Thymus (tissue), 14 donors: ENCODE results near the gene GCN1. TPM values are rescaled to one million over a fixed set of nuclear protein-coding genes. Genes with fewer than 3 reads are reported as not detected.
A peak's percentile ranks its signal among the peaks of the same experiment; 100 is the strongest.

Experiments
- DNase-seq, 9 donors: peaks; one replicate each; pipeline ENCODE4 v3.0.0-alpha.2; 2013; ENCODE audit warnings: low spot score in 9 of 9, low read depth in 6 of 9, missing footprints in 1 of 9
- H3K27ac ChIP-seq, 2 donors: one replicate each; pipeline ENCODE4 v1.5.1; 2013; ENCODE audit warnings: control low read depth in 1 of 2, low read depth in 1 of 2, low read length in 1 of 2, mild to moderate bottlenecking in 1 of 2, moderate library complexity in 1 of 2
- H3K27me3 ChIP-seq, 2 donors: one replicate each; pipeline ENCODE4 v1.5.1; 2013; ENCODE audit warnings: low read length in 1 of 2; ENCODE audit not compliant: control insufficient read depth in 2 of 2, insufficient read depth in 1 of 2
- H3K36me3 ChIP-seq, 2 donors: one replicate each; pipeline ENCODE4 v1.5.1; 2013; ENCODE audit warnings: low read length in 1 of 2, mild to moderate bottlenecking in 1 of 2, moderate library complexity in 1 of 2; ENCODE audit not compliant: control insufficient read depth in 2 of 2, insufficient read depth in 2 of 2
- H3K4me1 ChIP-seq, 2 donors: one replicate each; pipeline ENCODE4 v1.5.1; 2013; ENCODE audit warnings: low read length in 2 of 2; ENCODE audit not compliant: control insufficient read depth in 2 of 2, insufficient read depth in 2 of 2
- H3K4me3 ChIP-seq, 2 donors: one replicate each; pipeline ENCODE4 v1.5.1; 2013; ENCODE audit warnings: low read length in 2 of 2, control low read depth in 1 of 2, mild to moderate bottlenecking in 1 of 2
- H3K9me3 ChIP-seq, 2 donors: one replicate each; pipeline ENCODE4 v1.5.1; 2013; ENCODE audit warnings: low read length in 1 of 2, mild to moderate bottlenecking in 1 of 2; ENCODE audit not compliant: control insufficient read depth in 2 of 2, insufficient read depth in 1 of 2
- WGBS: extraction: QIAGEN DNeasy Blood & Tissue Kit; methylation state at CpG from one replicate; pipeline ENCODE4 v1.1.7; 2013; 5-methylcytosine and 5-hydroxymethylcytosine counted together
- long read RNA-seq, 10 donors: transcript quantifications; one replicate each; lab custom pipeline, GENCODE V29; 2026
- polyA plus RNA-seq: library from polyadenylated mRNA; stranded (reverse); fragments of 200-250 nt; gene quantifications from one replicate; pipeline ENCODE4 v1.2.3, GENCODE V29; 2013
- total RNA-seq: library from RNA; stranded (reverse); fragments of 120-200 nt; gene quantifications from one replicate; pipeline ENCODE4 v1.2.4, GENCODE V29; 2013
- donor health status: healthy.

GCN1 gene
- total RNA-seq (34.5 TPM), polyA plus RNA-seq (22.4 TPM)
- long read RNA-seq, donor 1 = 0 reads
- long read RNA-seq, donor 2 = 0 reads
- long read RNA-seq, donor 3 = 0 reads
- long read RNA-seq, donor 4 = 0 reads
- long read RNA-seq, donor 5, partial matches to known transcripts = 0 of 1 reads
- long read RNA-seq, donor 5, other reads (novel, unspliced or antisense) = 0 of 1 reads
- long read RNA-seq, donor 6, full-length matches to known transcripts = 1 of 8 reads
- long read RNA-seq, donor 6, partial matches to known transcripts = 7 of 8 reads
- long read RNA-seq, donor 6, other reads (novel, unspliced or antisense) = 0 of 8 reads
- long read RNA-seq, donor 7, partial matches to known transcripts = 0 of 2 reads
- long read RNA-seq, donor 7, other reads (novel, unspliced or antisense) = 0 of 2 reads
- long read RNA-seq, donor 8 = 0 reads
- long read RNA-seq, donor 9, full-length matches to known transcripts = 1 of 1 reads
- long read RNA-seq, donor 9, partial matches to known transcripts = 0 of 1 reads
- long read RNA-seq, donor 9, other reads (novel, unspliced or antisense) = 0 of 1 reads
- long read RNA-seq, donor 10 = 0 reads

GRCh38 chr12:120194534-120195395 is at the start of gene GCN1:
GCN1 (minus strand) TSS chr12:120194715; CDS start chr12:120194697, 18 bp downstream.
- Histone ChIP-seq H3K4me1 (peaks cover 21 to 39% of the 10 kb centered on the region in 2 donors), H3K27me3 (no peaks in the 10 kb centered on the region), H3K9me3 (no peaks in the 10 kb centered on the region), H3K4me3 (peak within 1 kb of the TSS; percentile 55 to 97), H3K27ac (peak within 1 kb of the TSS; percentile 81 to 82), H3K36me3 (peaks cover 44 to 61% of the 10 kb centered on the region in 2 donors)
- DNase-seq = peak; percentile 45 to 90 (median 75)
- 5% methylated on average over 62 of the region's 62 CpGs for whole genome bisulfite sequencing

- DNase-seq = no peak
- WGBS = 83% methylated on average over 8 of the region's 8 CpGs
- H3K4me1 ChIP-seq = peaks cover under 1 to 31% of the 10 kb centered on the region in 2 donors
Measured at GRCh38 chr12:120242971-120243699, 48.6 kb upstream of the GCN1 start.

GRCh38 chr12:120242275-120242799 is 47.8 kb upstream of the GCN1 start:
- Histone ChIP-seq H3K4me3 (no peak overlapping the region), H3K27ac (peak overlapping the region; percentile 46 to 67), H3K27me3 (no peaks in the 10 kb centered on the region), H3K4me1 (peaks cover 4 to 39% of the 10 kb centered on the region in 2 donors), H3K9me3 (no peaks in the 10 kb centered on the region), H3K36me3 (no peaks in the 10 kb centered on the region)
- DNase-seq = no peak
- WGBS = 73% methylated on average over 9 of the region's 9 CpGs

More at GRCh38 chr12:120242971-120243699, 48.6 kb upstream of the GCN1 start:
- Histone ChIP-seq H3K36me3 (no peaks in the 10 kb centered on the region), H3K27me3 (no peaks in the 10 kb centered on the region), H3K4me3 (no peak overlapping the region), H3K27ac (no peak overlapping the region), H3K9me3 (no peaks in the 10 kb centered on the region)

- H3K27ac ChIP-seq = peak overlapping the region; percentile 46 to 67
- H3K4me3 ChIP-seq = no peak overlapping the region
- no peaks in the 10 kb centered on the region for H3K9me3 ChIP-seq
- no peaks in the 10 kb centered on the region for H3K27me3 ChIP-seq
- no peaks in the 10 kb centered on the region for H3K36me3 ChIP-seq
- H3K4me1 ChIP-seq = peaks cover 4 to 43% of the 10 kb centered on the region in 2 donors
- WGBS = 86% methylated on average over 9 of the region's 9 CpGs
- no peak for DNase-seq
Measured at GRCh38 chr12:120241561-120242274, 47.2 kb upstream of the GCN1 start.

GRCh38 chr12:120240495-120240833 is 45.9 kb upstream of the GCN1 start:
- Histone ChIP-seq H3K4me1 (peaks cover 4 to 50% of the 10 kb centered on the region in 2 donors), H3K27ac (peak overlapping the region; percentile 22 to 37)
- DNase-seq = no peak

GRCh38 chr12:120239776-120240494 is 45.4 kb upstream of the GCN1 start:
- 94% methylated on average over 2 of the region's 2 CpGs for WGBS
- no peak for DNase-seq
- no peaks in the 10 kb centered on the region for H3K36me3 ChIP-seq
- no peaks in the 10 kb centered on the region for H3K27me3 ChIP-seq
- H3K4me3 ChIP-seq = no peak overlapping the region
- peaks cover 4 to 52% of the 10 kb centered on the region in 2 donors for H3K4me1 ChIP-seq
- no peak overlapping the region for H3K27ac ChIP-seq
- H3K9me3 ChIP-seq = no peaks in the 10 kb centered on the region

More at GRCh38 chr12:120240495-120240833, 45.9 kb upstream of the GCN1 start:
- no peaks in the 10 kb centered on the region for H3K36me3 ChIP-seq
- no peak overlapping the region for H3K4me3 ChIP-seq
- H3K27me3 ChIP-seq = no peaks in the 10 kb centered on the region
- no peaks in the 10 kb centered on the region for H3K9me3 ChIP-seq
- 92% methylated on average over 5 of the region's 5 CpGs for WGBS

GRCh38 chr12:120238839-120239445 is 44.4 kb upstream of the GCN1 start:
- no peak overlapping the region for H3K4me3 ChIP-seq
- H3K27ac ChIP-seq = no peak overlapping the region
- 91% methylated on average over 12 of the region's 12 CpGs for WGBS
- peaks cover 4 to 60% of the 10 kb centered on the region in 2 donors for H3K4me1 ChIP-seq
- no peak for DNase-seq
- H3K9me3 ChIP-seq = no peaks in the 10 kb centered on the region
- no peaks in the 10 kb centered on the region for H3K27me3 ChIP-seq
- H3K36me3 ChIP-seq = no peaks in the 10 kb centered on the region
